HG02943 (cell line): ENCODE measurements around the gene KCNK1.

Source experiments
- ATAC-seq: cut with Tn5 transposase; IDR thresholded peaks from one replicate; pipeline ENCODE4 v1.9.1; 2021; ENCODE audit warnings: mild to moderate bottlenecking, low read depth, moderate library complexity; ENCODE audit not compliant: unreplicated experiment

Gene KCNK1

GRCh38 chr1:233689748-233690254 lies 75.9 kb downstream of the KCNK1 start:
- ATAC-seq = no peak

GRCh38 chr1:233695901-233696300 lies 82.0 kb downstream of the KCNK1 start:
- ATAC-seq = no peak

DNA sequence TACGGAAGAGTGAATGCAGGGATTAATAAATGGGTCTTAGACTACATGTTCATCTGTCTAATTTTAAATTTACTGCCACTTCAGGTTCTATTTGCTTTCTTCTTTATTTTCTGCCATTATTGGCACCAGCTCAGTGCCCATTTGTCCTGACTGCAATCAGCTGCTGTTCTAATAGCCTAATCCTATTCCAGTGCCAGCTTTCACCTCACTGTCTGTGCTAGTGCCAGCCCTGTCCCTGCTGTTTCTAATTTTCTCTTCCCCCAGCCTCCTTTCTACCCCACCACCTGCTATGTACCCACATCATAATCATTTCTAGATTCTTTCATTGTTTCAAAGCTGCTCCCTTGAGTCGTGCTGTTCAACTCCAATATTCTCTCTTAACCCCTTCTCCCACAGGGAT lies 86.4 kb downstream of the KCNK1 start:
- no peak for ATAC-seq

- ATAC-seq = no peak
These were observed 90.4 kb downstream of the KCNK1 start for GRCh38 chr1:233704170-233704897.

DNA sequence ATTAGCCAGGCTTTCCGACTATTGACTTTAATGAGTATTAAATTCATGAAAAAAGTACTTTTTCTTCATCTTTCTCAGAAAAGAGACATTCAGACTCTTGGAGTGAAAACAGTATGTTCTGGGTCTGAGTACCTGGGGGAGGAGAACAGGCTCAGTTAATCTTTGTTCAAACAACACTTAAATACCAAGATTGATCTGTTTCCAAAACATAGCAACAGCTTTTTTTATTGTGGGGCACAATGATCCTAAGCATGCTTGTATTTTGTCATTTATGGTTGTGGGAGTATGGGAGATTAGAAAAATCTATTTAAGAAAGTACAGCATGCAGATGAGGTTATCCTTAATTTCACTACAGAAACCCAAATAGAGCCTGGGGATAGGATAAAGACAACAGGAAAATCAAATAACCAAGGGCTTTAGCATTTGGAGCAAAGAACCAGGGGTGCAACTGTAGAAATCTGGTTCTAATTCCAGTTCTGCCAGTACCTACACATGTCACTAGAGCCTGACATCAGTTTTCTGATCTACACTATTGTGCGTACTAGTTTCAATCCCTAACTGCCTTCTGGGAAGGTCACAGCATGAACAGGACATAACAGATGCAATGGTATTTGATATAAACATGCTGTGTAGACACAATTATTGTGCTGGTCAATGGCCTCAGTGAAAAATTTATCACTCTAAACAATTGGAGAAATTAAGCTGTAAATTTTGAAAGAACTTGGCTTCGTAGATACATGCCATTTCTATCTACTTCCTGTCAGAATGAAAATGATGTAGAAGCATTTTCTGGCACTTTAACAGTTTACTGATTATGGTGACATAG lies 91.2 kb downstream of the KCNK1 start:
- no peak for ATAC-seq

GRCh38 chr1:233707153-233707879 lies 93.4 kb downstream of the KCNK1 start:
- ATAC-seq = no peak

DNA sequence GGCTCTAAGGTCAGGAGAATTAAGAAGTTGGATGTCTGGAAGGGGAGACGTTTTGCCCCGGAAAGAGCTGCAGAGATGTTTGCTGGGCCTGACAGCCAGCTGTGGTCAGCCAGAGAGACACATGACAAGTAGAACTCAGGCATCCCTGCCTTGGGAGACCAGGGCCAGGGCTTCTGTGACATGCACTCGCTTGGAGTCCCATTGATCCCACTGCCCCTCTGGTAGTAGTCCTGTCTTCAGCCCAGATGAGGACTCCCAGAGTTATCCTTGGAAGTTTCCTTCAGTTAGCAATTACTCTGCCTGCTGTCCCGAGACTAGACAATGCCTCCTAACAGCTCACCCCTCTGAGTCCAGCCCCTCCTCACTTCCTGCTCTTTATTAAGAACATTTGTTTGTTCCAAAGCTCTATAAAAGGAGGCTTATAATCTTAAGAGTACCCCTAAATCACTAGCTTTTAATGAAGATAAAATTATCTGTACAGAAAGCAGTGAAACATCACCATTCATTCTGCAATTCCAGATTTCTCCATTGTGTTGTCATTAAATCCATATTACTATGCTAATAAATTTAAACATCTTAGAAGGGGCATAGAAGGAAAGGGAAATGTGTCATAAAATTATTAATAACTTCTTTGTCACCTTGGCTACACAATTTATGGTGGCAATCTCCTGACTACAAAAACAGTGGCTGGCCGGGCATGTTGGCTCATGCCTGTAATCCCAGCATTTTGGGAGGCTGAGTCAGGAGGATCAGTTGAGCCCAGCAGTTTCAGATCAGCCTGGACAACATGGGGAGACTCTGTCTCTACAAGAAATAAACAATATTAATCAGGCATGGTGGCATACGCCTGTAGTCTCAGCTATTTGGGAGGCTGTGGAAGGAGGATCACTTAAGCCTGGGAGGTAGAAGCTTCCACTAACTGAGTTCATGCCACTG lies 94.2 kb downstream of the KCNK1 start:
- no peak for ATAC-seq

- no peak for ATAC-seq
These were observed 96.1 kb downstream of the KCNK1 start for GRCh38 chr1:233710031-233710430.

DNA sequence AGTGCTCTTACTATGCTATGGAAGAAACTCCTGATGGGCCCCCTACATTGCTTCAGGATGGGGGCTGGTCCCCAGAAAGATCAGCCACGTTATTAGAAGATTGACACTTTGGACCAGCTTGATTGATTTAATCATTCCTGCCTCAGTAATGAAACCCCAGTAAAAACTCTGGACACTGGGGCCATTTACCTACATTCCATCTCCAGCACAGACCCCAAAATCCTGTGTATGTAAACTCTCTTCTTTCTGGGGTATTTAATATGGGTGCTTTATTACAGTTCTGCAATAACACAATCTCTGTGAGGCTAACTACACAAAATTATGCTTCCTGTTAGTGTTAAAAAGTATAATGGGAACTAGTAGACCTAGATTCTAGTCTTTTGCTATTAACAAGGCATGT lies 96.6 kb downstream of the KCNK1 start:
- ATAC-seq = no peak

GRCh38 chr1:233714631-233715217 lies 100.8 kb downstream of the KCNK1 start:
- ATAC-seq = no peak

- ATAC-seq = no peak
These were observed 104.2 kb downstream of the KCNK1 start for GRCh38 chr1:233718057-233718456.

GRCh38 chr1:233719655-233720341 lies 105.9 kb downstream of the KCNK1 start:
- ATAC-seq = no peak

GRCh38 chr1:233721004-233721595 lies 107.2 kb downstream of the KCNK1 start:
- ATAC-seq = no peak
